CD14-positive monocyte (primary cell): ENCODE results near the gene FOXK2. TPM values are rescaled to one million over a fixed set of nuclear protein-coding genes. Genes with fewer than 3 reads are reported as not detected.

Experiments used
- DNase-seq, 3 donors: peaks; one replicate each; pipeline ENCODE4 v3.0.0-alpha.2; 2011 to 2022
- H2AFZ ChIP-seq: 2 replicates; pipeline ENCODE4 v1.6.0; 2012; ENCODE audit warnings: mild to moderate bottlenecking, low read depth, low read length, inconsistent platforms; ENCODE audit not compliant: insufficient read depth, poor library complexity, severe bottlenecking
- H3K27ac ChIP-seq, 2 donors: 1 replicate in 1 of 2; 2 replicates in 1 of 2; pipeline ENCODE4 v1.5.1; 2012 to 2013; ENCODE audit warnings: low read length in 2 of 2, control low read depth in 1 of 2, inconsistent platforms in 1 of 2, low read depth in 1 of 2, mild to moderate bottlenecking in 1 of 2
- H3K27me3 ChIP-seq, 2 donors: one replicate each; pipeline versions ENCODE4 v1.6.0 to v1.6.1; 2011 to 2013; ENCODE audit warnings: low read length in 2 of 2; ENCODE audit not compliant: control insufficient read depth in 2 of 2, insufficient read depth in 2 of 2
- H3K36me3 ChIP-seq, 2 donors: replicated peaks in 1 of 2; 1 replicate in 1 of 2; 2 replicates in 1 of 2; pipeline versions ENCODE4 v1.5.1 to v1.6.1; 2012 to 2013; ENCODE audit warnings: low read length in 2 of 2, control low read depth in 1 of 2, inconsistent platforms in 1 of 2, mild to moderate bottlenecking in 1 of 2; ENCODE audit not compliant: insufficient read depth in 2 of 2, control insufficient read depth in 1 of 2
- H3K4me1 ChIP-seq, 2 donors: 1 replicate in 1 of 2; 2 replicates in 1 of 2; pipeline versions ENCODE4 v1.5.1 to v1.6.1; 2012 to 2013; ENCODE audit warnings: low read length in 2 of 2, control low read depth in 1 of 2, inconsistent platforms in 1 of 2, mild to moderate bottlenecking in 1 of 2, moderate library complexity in 1 of 2; ENCODE audit not compliant: insufficient read depth in 2 of 2, control insufficient read depth in 1 of 2
- H3K4me2 ChIP-seq: replicated peaks from 2 replicates; pipeline ENCODE3; 2012; ENCODE audit warnings: low read length, moderate library complexity, mild to moderate bottlenecking; ENCODE audit not compliant: poor library complexity, severe bottlenecking; ENCODE audit errors: extremely low read depth
- H3K4me3 ChIP-seq, 3 experiments: fragments of 200-600 bp in 1 of 3; sonication (generic) in 1 of 3; replicated peaks in 1 of 3; 1 replicate in 2 of 3; 2 replicates in 1 of 3; pipeline ENCODE4 v1.5.1; 2011 to 2013; ENCODE audit warnings: low read length in 3 of 3, mild to moderate bottlenecking in 3 of 3, control low read depth in 2 of 3, low read depth in 2 of 3, inconsistent platforms in 1 of 3, moderate library complexity in 1 of 3
- H3K79me2 ChIP-seq: 2 replicates; pipeline ENCODE4 v1.6.0; 2012; ENCODE audit warnings: mild to moderate bottlenecking, control low read depth, inconsistent platforms, low read length, moderate library complexity; ENCODE audit not compliant: insufficient read depth
- H3K9ac ChIP-seq: 2 replicates; pipeline ENCODE4 v1.6.0; 2017; ENCODE audit warnings: low read length, mild to moderate bottlenecking; ENCODE audit not compliant: insufficient read depth, poor library complexity, severe bottlenecking
- H3K9me3 ChIP-seq, 2 donors: replicated peaks in 1 of 2; 1 replicate in 1 of 2; 2 replicates in 1 of 2; pipeline versions ENCODE4 v1.5.1 to v1.6.1; 2012 to 2013; ENCODE audit warnings: low read length in 2 of 2, control low read depth in 1 of 2; ENCODE audit not compliant: control insufficient read depth in 1 of 2, insufficient read depth in 1 of 2
- H4K20me1 ChIP-seq: 2 replicates; pipeline ENCODE4 v1.6.0; 2012; ENCODE audit warnings: mild to moderate bottlenecking, low read length, control low read depth, moderate library complexity; ENCODE audit not compliant: insufficient read depth
- H3K27ac Mint-ChIP-seq, 7 donors: one replicate each; pipeline ENCODE4 v1.8.0; 2020; ENCODE audit warnings: mild to moderate bottlenecking in 7 of 7, mixed read lengths in 7 of 7, moderate library complexity in 6 of 7, inconsistent platforms in 2 of 7
- H3K27me3 Mint-ChIP-seq, 3 donors: one replicate each; pipeline ENCODE4 v1.8.0; 2021 to 2022; ENCODE audit warnings: low read depth in 3 of 3, mild to moderate bottlenecking in 3 of 3, mixed read lengths in 3 of 3, moderate library complexity in 3 of 3, inconsistent platforms in 1 of 3
- H3K36me3 Mint-ChIP-seq, 2 donors: one replicate each; pipeline ENCODE4 v1.8.0; 2020; ENCODE audit warnings: mixed read lengths in 2 of 2, inconsistent platforms in 1 of 2, mild to moderate bottlenecking in 1 of 2
- H3K4me1 Mint-ChIP-seq: one replicate; pipeline ENCODE4 v1.8.0; 2020; ENCODE audit warnings: mild to moderate bottlenecking, mixed read lengths
- H3K4me3 Mint-ChIP-seq, 2 donors: one replicate each; pipeline ENCODE4 v1.8.0; 2020; ENCODE audit warnings: mild to moderate bottlenecking in 2 of 2, mixed read lengths in 2 of 2, moderate library complexity in 1 of 2
- H3K9me3 Mint-ChIP-seq, 7 donors: one replicate each; pipeline ENCODE4 v1.8.0; 2020 to 2022; ENCODE audit warnings: mixed read lengths in 7 of 7, mild to moderate bottlenecking in 6 of 7, moderate library complexity in 6 of 7, inconsistent platforms in 2 of 7
- CTCF ChIP-seq: fragments of 200-600 bp; IDR thresholded peaks from one replicate; pipeline ENCODE4 v1.8.0; 2022; ENCODE audit warnings: antibody characterized with exemption, mild to moderate bottlenecking
- WGBS: methylation state at CpG from one replicate; pipeline ENCODE4 v1.1.5; 2013; ENCODE audit warnings: missing lambda C conversion rate; ENCODE audit not compliant: insufficient coverage; 5-methylcytosine and 5-hydroxymethylcytosine counted together
- intact Hi-C, 2 donors: fragments of 100-400 bp; cut with micrococcal nuclease; formaldehyde crosslinking; loops; one replicate each; pipeline versions ENCODE4 v1.15.0 to v1.15.1; 2023
- polyA plus RNA-seq, 3 donors: library from polyadenylated mRNA; depleted of rRNA in 1 of 3; unstranded in 2 of 3; stranded (reverse) in 1 of 3; fragments of 300-500 nt in 2 of 3; fragments of >200 nt in 1 of 3; fragmentation: Illumina TruSeq in 2 of 3; gene quantifications; 1 replicate in 2 of 3; 2 replicates in 1 of 3; pipeline ENCODE4 v1.2.3, GENCODE V29; 2012 to 2021

Gene FOXK2
- polyA plus RNA-seq, 3 donors, result 3.5 to 18.4 (median 4.7) TPM

GRCh38 chr17:82614095-82614631 is 94.6 kb downstream of the FOXK2 start:
- intact Hi-C loops, result no loop called here
- no peak for TF ChIP-seq CTCF
- WGBS, result 96% methylated on average over 16 of the region's 22 CpGs
- no peaks in the 10 kb centered on the region for H4K20me1 ChIP-seq
- H3K27me3 ChIP-seq, result no peaks in the 10 kb centered on the region
- H3K36me3 Mint-ChIP-seq, result peaks cover 74 to 88% of the 10 kb centered on the region in 2 donors
- no peaks in the 10 kb centered on the region for H3K79me2 ChIP-seq
- H3K27ac Mint-ChIP-seq, result peak overlapping the region in 1 of 7 donors; percentile 6
- H3K27me3 Mint-ChIP-seq, result peaks cover 0 to 2% (median 0%) of the 10 kb centered on the region in 3 donors
- peaks cover 49 to 91% of the 10 kb centered on the region in 2 donors for H3K36me3 ChIP-seq
- H3K4me2 ChIP-seq, result no peak overlapping the region
- H3K9ac ChIP-seq, result no peak overlapping the region
- no peaks in the 10 kb centered on the region for H3K4me1 ChIP-seq
- H3K9me3 Mint-ChIP-seq, result no peaks in the 10 kb centered on the region
- no peak overlapping the region for H3K4me3 ChIP-seq
- no peak overlapping the region for H3K27ac ChIP-seq
- DNase-seq, result no peak
- H3K4me3 Mint-ChIP-seq, result no peak overlapping the region
- no peaks in the 10 kb centered on the region for H3K9me3 ChIP-seq
- H3K4me1 Mint-ChIP-seq, result peaks cover 4% of the 10 kb centered on the region
- H2AFZ ChIP-seq, result no peak overlapping the region

GRCh38 chr17:82615084-82616020 is 95.8 kb downstream of the FOXK2 start:
- H3K9ac ChIP-seq, result no peak overlapping the region
- H3K27me3 ChIP-seq, result no peaks in the 10 kb centered on the region
- Mint-ChIP-seq H3K9me3 (no peaks in the 10 kb centered on the region), H3K4me1 (no peaks in the 10 kb centered on the region), H3K4me3 (no peak overlapping the region), H3K27me3 (peaks cover 0 to 2% (median 1%) of the 10 kb centered on the region in 3 donors), H3K27ac (peak overlapping the region in 3 of 7 donors; percentile 15 to 63 (median 60)), H3K36me3 (peaks cover 75 to 90% of the 10 kb centered on the region in 2 donors)
- peaks cover 59 to 91% of the 10 kb centered on the region in 2 donors for H3K36me3 ChIP-seq
- peaks cover 8% of the 10 kb centered on the region for H4K20me1 ChIP-seq
- H3K4me1 ChIP-seq, result no peaks in the 10 kb centered on the region
- H3K4me2 ChIP-seq, result no peak overlapping the region
- intact Hi-C loops, result no loop called here
- no peak for DNase-seq
- no peaks in the 10 kb centered on the region for H3K79me2 ChIP-seq
- H3K4me3 ChIP-seq, result no peak overlapping the region
- H2AFZ ChIP-seq, result no peak overlapping the region
- no peak for TF ChIP-seq CTCF
- WGBS, result 95% methylated on average over 39 of the region's 45 CpGs
- no peaks in the 10 kb centered on the region for H3K9me3 ChIP-seq
- H3K27ac ChIP-seq, result no peak overlapping the region
